Sigmoid colon (tissue), 7 donors: ENCODE data around the gene CUL9. TPM values are rescaled to one million over a fixed set of nuclear protein-coding genes. Genes with fewer than 3 reads are reported as not detected.

Experiments used
- DNase-seq: peaks from one replicate; pipeline ENCODE4 v3.0.0-alpha.2; 2019
- H3K27ac ChIP-seq, 4 donors: fragments of 200-600 bp; sonication (generic); one replicate each; pipeline ENCODE4 v1.5.1; 2016 to 2019; ENCODE audit warnings: mild to moderate bottlenecking in 1 of 4
- H3K27me3 ChIP-seq, 3 donors: fragments of 200-600 bp; sonication (generic); one replicate each; pipeline ENCODE4 v1.5.1; 2019; ENCODE audit warnings: mild to moderate bottlenecking in 1 of 3
- H3K36me3 ChIP-seq, 4 donors: fragments of 200-600 bp; sonication (generic); one replicate each; pipeline ENCODE4 v1.5.1; 2016 to 2019
- H3K4me1 ChIP-seq, 4 donors: fragments of 200-600 bp; sonication (generic); one replicate each; pipeline ENCODE4 v1.5.1; 2017 to 2019
- H3K4me3 ChIP-seq, 4 donors: fragments of 200-600 bp; sonication (generic); one replicate each; pipeline ENCODE4 v1.5.1; 2017 to 2019; ENCODE audit warnings: mild to moderate bottlenecking in 2 of 4, moderate library complexity in 1 of 4
- H3K9me3 ChIP-seq, 4 donors: fragments of 200-600 bp in 3 of 4; sonication (generic) in 3 of 4; one replicate each; pipeline versions ENCODE4 v1.5.1 to v1.6.1; 2013 to 2019
- EP300 ChIP-seq, 4 donors: sonication (generic); formaldehyde crosslinking; IDR thresholded peaks; one replicate each; pipeline ENCODE4 v1.6.1; 2017; ENCODE audit warnings: antibody characterized with exemption in 4 of 4
- POLR2A ChIP-seq, 2 donors: fragments of 450-650 bp; IDR thresholded peaks; one replicate each; pipeline ENCODE4 v1.6.1; 2016; ENCODE audit warnings: antibody characterized with exemption in 2 of 2, mild to moderate bottlenecking in 2 of 2, moderate library complexity in 2 of 2
- POLR2AphosphoS5 ChIP-seq, 4 donors: sonication (generic); formaldehyde crosslinking; IDR thresholded peaks; one replicate each; pipeline ENCODE4 v1.6.1; 2017; ENCODE audit warnings: antibody characterized with exemption in 4 of 4
- WGBS, 2 donors: extraction: QIAGEN DNeasy Blood & Tissue Kit; methylation state at CpG; one replicate each; pipeline ENCODE4 v1.1.7; 2013; 5-methylcytosine and 5-hydroxymethylcytosine counted together
- intact Hi-C: fragments of 100-400 bp; cut with DNase I; formaldehyde crosslinking; loops from one replicate; pipeline ENCODE4 v1.15.1; 2023
- polyA plus RNA-seq, 3 donors: library from polyadenylated mRNA; stranded (reverse); fragments of 200-250 nt; gene quantifications; one replicate each; pipeline ENCODE4 v1.2.3, GENCODE V29; 2013
- total RNA-seq, 4 donors: library from RNA; depleted of rRNA; stranded (reverse); fragments of >200 nt; gene quantifications; one replicate each; pipeline ENCODE4 v1.1.0, GENCODE V29; 2016
- TF ChIP-seq, protein P1 (sequence below), 4 experiments: fragments of 450-650 bp in 3 of 4; fragments of 200-600 bp in 1 of 4; IDR thresholded peaks; one replicate each; pipeline ENCODE4 v1.5.1; 2016 to 2019; ENCODE audit warnings: antibody characterized with exemption in 4 of 4, mild to moderate bottlenecking in 3 of 4, moderate library complexity in 2 of 4
- donor health status: healthy with polysubstance abuse.
- donor health status: Bipolar disorder and iron deficiency.
- donor health status: healthy.

CUL9 gene
- total and polyA plus RNA-seq, 7 donors, result 5.1 to 49.6 (median 28.2) TPM

DNA sequence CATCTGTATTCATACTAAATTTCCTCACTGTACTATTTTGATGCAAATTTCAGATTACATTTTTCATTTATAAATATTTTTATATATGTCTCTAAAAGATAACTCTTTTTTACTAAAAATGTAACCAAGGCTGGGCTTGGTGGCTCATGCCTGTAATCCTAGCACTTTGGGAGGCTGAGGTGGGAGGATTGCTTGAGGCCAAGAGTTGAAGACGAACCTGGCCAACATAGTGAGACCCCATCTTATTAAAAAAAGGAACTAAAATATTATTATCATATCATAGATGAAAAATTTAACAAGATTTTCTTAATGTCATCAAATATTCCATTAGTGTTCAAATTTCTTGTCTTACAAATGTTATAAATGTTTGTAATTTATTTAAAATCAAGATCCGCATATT lies 53.8 kb downstream of the CUL9 start:
- H3K27me3 ChIP-seq, result peaks cover 0 to 13% (median 0%) of the 10 kb centered on the region in 3 donors
- no peaks in the 10 kb centered on the region for H3K9me3 ChIP-seq
- no peaks in the 10 kb centered on the region for H3K36me3 ChIP-seq
- no peak overlapping the region for H3K4me3 ChIP-seq
- no peak for DNase-seq
- H3K4me1 ChIP-seq, result no peaks in the 10 kb centered on the region
- WGBS, 2 donors, result 67 to 93% methylated on average over 2 of the region's 2 CpGs
- intact Hi-C loops, result no loop called here
- H3K27ac ChIP-seq, result no peak overlapping the region
- TF ChIP-seq POLR2AphosphoS5 (IDR thresholded peaks at IDR 0.05) (no peak), EP300 (IDR thresholded peaks at IDR 0.05) (no peak), POLR2A (IDR thresholded peaks at IDR 0.05) (no peak)
- TF ChIP-seq, protein P1, sequence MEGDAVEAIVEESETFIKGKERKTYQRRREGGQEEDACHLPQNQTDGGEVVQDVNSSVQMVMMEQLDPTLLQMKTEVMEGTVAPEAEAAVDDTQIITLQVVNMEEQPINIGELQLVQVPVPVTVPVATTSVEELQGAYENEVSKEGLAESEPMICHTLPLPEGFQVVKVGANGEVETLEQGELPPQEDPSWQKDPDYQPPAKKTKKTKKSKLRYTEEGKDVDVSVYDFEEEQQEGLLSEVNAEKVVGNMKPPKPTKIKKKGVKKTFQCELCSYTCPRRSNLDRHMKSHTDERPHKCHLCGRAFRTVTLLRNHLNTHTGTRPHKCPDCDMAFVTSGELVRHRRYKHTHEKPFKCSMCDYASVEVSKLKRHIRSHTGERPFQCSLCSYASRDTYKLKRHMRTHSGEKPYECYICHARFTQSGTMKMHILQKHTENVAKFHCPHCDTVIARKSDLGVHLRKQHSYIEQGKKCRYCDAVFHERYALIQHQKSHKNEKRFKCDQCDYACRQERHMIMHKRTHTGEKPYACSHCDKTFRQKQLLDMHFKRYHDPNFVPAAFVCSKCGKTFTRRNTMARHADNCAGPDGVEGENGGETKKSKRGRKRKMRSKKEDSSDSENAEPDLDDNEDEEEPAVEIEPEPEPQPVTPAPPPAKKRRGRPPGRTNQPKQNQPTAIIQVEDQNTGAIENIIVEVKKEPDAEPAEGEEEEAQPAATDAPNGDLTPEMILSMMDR (IDR thresholded peaks at IDR 0.05), result no peak

DNA sequence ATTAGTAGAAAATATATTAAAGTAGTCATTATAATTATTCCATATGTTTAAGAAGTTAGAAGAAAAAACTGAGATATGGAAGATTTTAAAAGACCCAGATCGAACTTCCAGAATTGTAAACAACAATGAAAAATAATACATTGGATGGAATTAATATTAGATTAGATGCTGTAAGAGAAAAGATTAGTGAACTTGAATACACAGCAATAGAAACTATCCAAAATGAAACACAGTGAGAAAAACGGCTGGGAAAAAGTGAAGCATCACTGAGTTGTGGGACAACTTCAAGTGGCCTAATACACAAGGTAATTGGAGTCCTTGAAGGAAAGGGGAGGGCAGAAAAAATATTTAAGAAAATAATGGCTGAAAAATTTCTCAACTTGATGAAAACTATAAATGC lies 57.1 kb downstream of the CUL9 start:
- TF ChIP-seq, protein P1 (IDR thresholded peaks at IDR 0.05), result no peak
- TF ChIP-seq POLR2A (IDR thresholded peaks at IDR 0.05), result no peak
- H3K4me3 ChIP-seq, result no peak overlapping the region
- no peaks in the 10 kb centered on the region for H3K4me1 ChIP-seq
- no peaks in the 10 kb centered on the region for H3K9me3 ChIP-seq
- H3K27ac ChIP-seq, result no peak overlapping the region
- DNase-seq, result no peak
- peaks cover 11 to 44% (median 17%) of the 10 kb centered on the region in 3 donors for H3K27me3 ChIP-seq
- WGBS, 2 donors, result 81 to 85% methylated on average over 2 of the region's 2 CpGs
- intact Hi-C loops, result no loop called here
- H3K36me3 ChIP-seq, result no peaks in the 10 kb centered on the region

DNA sequence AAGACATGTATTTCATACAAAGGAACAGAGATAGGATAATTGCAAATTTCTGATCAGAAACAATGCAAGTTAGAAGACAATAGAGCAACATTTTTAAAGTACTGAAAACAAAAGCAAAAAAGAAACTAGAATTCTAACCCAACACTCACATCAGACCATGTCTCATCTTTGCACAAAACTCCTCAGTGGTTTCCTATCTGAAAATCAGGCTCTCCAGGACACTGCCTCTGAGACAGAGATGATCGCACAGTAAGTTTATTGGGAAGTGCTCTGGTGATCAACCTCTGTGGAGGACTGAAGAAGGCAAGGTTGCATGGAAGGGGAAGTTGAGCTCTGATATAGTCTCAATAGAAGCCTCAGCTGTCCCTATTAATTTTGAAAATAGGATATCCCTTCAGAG lies 59.0 kb downstream of the CUL9 start:
- Histone ChIP-seq H3K4me3 (no peak overlapping the region), H3K4me1 (no peaks in the 10 kb centered on the region), H3K36me3 (no peaks in the 10 kb centered on the region), H3K27ac (no peak overlapping the region), H3K27me3 (peaks cover 14 to 62% (median 21%) of the 10 kb centered on the region in 3 donors), H3K9me3 (no peaks in the 10 kb centered on the region)
- DNase-seq, result no peak
- TF ChIP-seq, protein P1 (IDR thresholded peaks at IDR 0.05), result no peak
- no peak for TF ChIP-seq POLR2AphosphoS5 (IDR thresholded peaks at IDR 0.05)
- no peak for TF ChIP-seq EP300 (IDR thresholded peaks at IDR 0.05)
- TF ChIP-seq POLR2A (IDR thresholded peaks at IDR 0.05), result no peak
- 77 to 90% methylated on average over 1 of the region's 1 CpG for WGBS, 2 donors
- intact Hi-C loops, result no loop called here

DNA sequence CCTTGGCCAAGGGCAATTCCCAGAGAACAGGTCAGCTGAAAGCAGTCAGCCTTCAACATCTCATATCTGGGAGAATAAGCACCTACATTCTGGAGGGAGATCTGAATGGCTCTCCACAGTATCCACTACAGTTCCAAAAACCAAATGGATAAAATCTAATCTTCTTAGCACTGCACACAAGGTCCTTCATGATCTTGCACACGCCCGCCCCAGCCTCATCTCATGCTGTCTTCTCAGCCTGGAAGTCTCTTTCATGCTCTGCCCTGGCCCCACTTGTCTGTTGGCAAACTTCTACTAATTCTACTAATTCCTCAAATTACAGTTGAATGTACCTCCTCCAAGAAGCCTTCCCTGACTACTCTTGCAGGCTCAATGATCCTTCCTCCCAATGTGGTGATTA lies 59.5 kb downstream of the CUL9 start:
- intact Hi-C loops, result no loop called here
- WGBS, 2 donors, result 94 to 98% methylated on average over 2 of the region's 2 CpGs
- no peaks in the 10 kb centered on the region for H3K9me3 ChIP-seq
- DNase-seq, result no peak
- H3K4me1 ChIP-seq, result peaks cover 0 to 2% (median under 1%) of the 10 kb centered on the region in 4 donors
- H3K27me3 ChIP-seq, result peaks cover 14 to 67% (median 21%) of the 10 kb centered on the region in 3 donors
- H3K4me3 ChIP-seq, result no peak overlapping the region
- H3K27ac ChIP-seq, result no peak overlapping the region
- TF ChIP-seq EP300 (IDR thresholded peaks at IDR 0.05) (no peak), POLR2AphosphoS5 (IDR thresholded peaks at IDR 0.05) (no peak), POLR2A (IDR thresholded peaks at IDR 0.05) (no peak)
- TF ChIP-seq, protein P1 (IDR thresholded peaks at IDR 0.05), result no peak
- H3K36me3 ChIP-seq, result no peaks in the 10 kb centered on the region
